Smooth muscle cell (in vitro differentiated cells): Measurements from ENCODE around the gene DLX4. TPM values are rescaled to one million over a fixed set of nuclear protein-coding genes. Genes with fewer than 3 reads are reported as not detected.

ENCODE experiments used
- DNase-seq: peaks from one replicate; lab custom pipeline; 2025; ENCODE audit not compliant: unreplicated experiment; lab: John Stamatoyannopoulos, UW
- H2AFZ ChIP-seq: fragments of 200-600 bp; sonication (generic); 2 replicates; pipeline ENCODE4 v1.6.0; 2016; ENCODE audit warnings: antibody characterized with exemption, low read depth, mild to moderate bottlenecking
- H3F3A ChIP-seq: fragments of 200-600 bp; sonication (generic); 2 replicates; pipeline ENCODE4 v1.6.0; 2017; ENCODE audit warnings: antibody characterized with exemption, low read depth
- H3K27ac ChIP-seq: fragments of 200-600 bp; sonication (generic); 2 replicates; pipeline ENCODE4 v1.5.1; 2016; ENCODE audit warnings: low read depth, mild to moderate bottlenecking
- H3K27me3 ChIP-seq: fragments of 200-600 bp; sonication (generic); 2 replicates; pipeline ENCODE4 v1.6.1; 2016; ENCODE audit warnings: low read depth, mild to moderate bottlenecking
- H3K36me3 ChIP-seq: fragments of 200-600 bp; sonication (generic); 2 replicates; pipeline ENCODE4 v1.5.1; 2016; ENCODE audit warnings: low read depth
- H3K4me1 ChIP-seq: fragments of 200-600 bp; sonication (generic); 2 replicates; pipeline ENCODE4 v1.5.1; 2016; ENCODE audit warnings: low read depth
- H3K4me2 ChIP-seq: fragments of 200-600 bp; sonication (generic); 2 replicates; pipeline ENCODE4 v1.6.0; 2016; ENCODE audit warnings: mild to moderate bottlenecking
- H3K4me3 ChIP-seq: fragments of 200-600 bp; sonication (generic); 2 replicates; pipeline ENCODE4 v1.5.1; 2016; ENCODE audit warnings: mild to moderate bottlenecking
- H3K79me2 ChIP-seq: fragments of 200-600 bp; sonication (generic); 2 replicates; pipeline ENCODE4 v1.6.0; 2016; ENCODE audit warnings: low read depth, mild to moderate bottlenecking
- H3K9ac ChIP-seq: fragments of 200-600 bp; sonication (generic); 2 replicates; pipeline ENCODE4 v1.6.0; 2016; ENCODE audit warnings: low read depth
- H3K9me3 ChIP-seq: fragments of 200-600 bp; sonication (generic); replicated peaks from 2 replicates; pipeline ENCODE4 v1.5.1; 2016; ENCODE audit warnings: low read depth
- H4K20me1 ChIP-seq: fragments of 200-600 bp; sonication (generic); 2 replicates; pipeline ENCODE4 v1.6.0; 2016; ENCODE audit warnings: low read depth
- WGBS: methylation state at CpG from one replicate; pipeline ENCODE4 v1.1.7; 2016; ENCODE audit warnings: low lambda C conversion rate; 5-methylcytosine and 5-hydroxymethylcytosine counted together
- polyA plus RNA-seq: library from polyadenylated mRNA; unstranded; fragments of >200 nt; fragmentation: Nextera tagmentation; extraction: Ambion mirVana; gene quantifications from 2 replicates; pipeline ENCODE4 v1.2.1, GENCODE V29; 2016
- total RNA-seq: library from RNA; depleted of rRNA; stranded (reverse); fragments of >200 nt; gene quantifications from 2 replicates; pipeline ENCODE4 v1.2.3, GENCODE V29; 2014
- TF ChIP-seq, protein P1 (sequence below): fragments of 200-600 bp; sonication (generic); IDR thresholded peaks from 2 replicates; pipeline ENCODE4 v1.5.1; 2017; ENCODE audit warnings: borderline replicate concordance, mild to moderate bottlenecking, antibody characterized with exemption; ENCODE audit not compliant: insufficient read depth, poor library complexity, severe bottlenecking

Gene DLX4
- total and polyA plus RNA-seq, 2 experiments from 2014 or later = 0.19 TPM; not detected in 1

DNA sequence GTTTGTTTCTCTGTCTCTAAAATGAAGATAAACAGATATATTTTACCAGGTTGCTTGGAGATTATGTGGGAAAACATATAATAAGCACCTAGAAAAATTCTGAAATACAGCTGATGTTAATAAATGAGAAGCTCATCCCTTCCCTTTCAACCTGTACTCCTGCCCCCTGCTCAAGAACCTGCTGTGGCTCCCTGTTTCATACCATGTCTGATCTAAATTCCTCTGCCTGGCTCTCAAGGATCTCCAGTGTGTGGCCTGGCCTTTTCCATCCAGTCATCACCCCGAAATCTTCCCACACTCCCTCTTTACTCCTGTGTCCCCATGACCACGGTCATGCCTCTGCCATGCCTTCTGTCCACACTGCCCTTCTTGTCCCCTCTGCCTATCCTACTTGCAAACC, 19.4 kb upstream of the DLX4 start:
- Histone ChIP-seq H3K9me3 (no peaks in the 10 kb centered on the region), H3K4me2 (no peak overlapping the region), H3K36me3 (no peaks in the 10 kb centered on the region), H3K4me3 (no peak overlapping the region), H2AFZ (no peak overlapping the region), H3K4me1 (peaks cover 2% of the 10 kb centered on the region), H3K27me3 (no peaks in the 10 kb centered on the region), H3F3A (peaks cover 5% of the 10 kb centered on the region), H4K20me1 (no peaks in the 10 kb centered on the region), H3K9ac (no peak overlapping the region), H3K27ac (no peak overlapping the region), H3K79me2 (no peaks in the 10 kb centered on the region)
- WGBS = 95% methylated on average over 2 of the region's 2 CpGs
- no peak for DNase-seq
- TF ChIP-seq, protein P1, sequence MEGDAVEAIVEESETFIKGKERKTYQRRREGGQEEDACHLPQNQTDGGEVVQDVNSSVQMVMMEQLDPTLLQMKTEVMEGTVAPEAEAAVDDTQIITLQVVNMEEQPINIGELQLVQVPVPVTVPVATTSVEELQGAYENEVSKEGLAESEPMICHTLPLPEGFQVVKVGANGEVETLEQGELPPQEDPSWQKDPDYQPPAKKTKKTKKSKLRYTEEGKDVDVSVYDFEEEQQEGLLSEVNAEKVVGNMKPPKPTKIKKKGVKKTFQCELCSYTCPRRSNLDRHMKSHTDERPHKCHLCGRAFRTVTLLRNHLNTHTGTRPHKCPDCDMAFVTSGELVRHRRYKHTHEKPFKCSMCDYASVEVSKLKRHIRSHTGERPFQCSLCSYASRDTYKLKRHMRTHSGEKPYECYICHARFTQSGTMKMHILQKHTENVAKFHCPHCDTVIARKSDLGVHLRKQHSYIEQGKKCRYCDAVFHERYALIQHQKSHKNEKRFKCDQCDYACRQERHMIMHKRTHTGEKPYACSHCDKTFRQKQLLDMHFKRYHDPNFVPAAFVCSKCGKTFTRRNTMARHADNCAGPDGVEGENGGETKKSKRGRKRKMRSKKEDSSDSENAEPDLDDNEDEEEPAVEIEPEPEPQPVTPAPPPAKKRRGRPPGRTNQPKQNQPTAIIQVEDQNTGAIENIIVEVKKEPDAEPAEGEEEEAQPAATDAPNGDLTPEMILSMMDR = no peak

- Histone ChIP-seq H3K27ac (no peak overlapping the region), H3K9me3 (no peaks in the 10 kb centered on the region), H4K20me1 (no peaks in the 10 kb centered on the region), H3K4me2 (peak overlapping the region; percentile 6), H3K79me2 (no peaks in the 10 kb centered on the region), H3F3A (peaks cover 5% of the 10 kb centered on the region), H3K9ac (no peak overlapping the region), H2AFZ (no peak overlapping the region), H3K36me3 (no peaks in the 10 kb centered on the region), H3K27me3 (no peaks in the 10 kb centered on the region), H3K4me1 (no peaks in the 10 kb centered on the region), H3K4me3 (no peak overlapping the region)
- DNase-seq = peak; percentile 4
- 65% methylated on average over 14 of the region's 14 CpGs for whole genome bisulfite sequencing
- TF ChIP-seq, protein P1 = no peak
Measured at GRCh38 chr17:49951362-49952082, 17.5 kb upstream of the DLX4 start.

DNA sequence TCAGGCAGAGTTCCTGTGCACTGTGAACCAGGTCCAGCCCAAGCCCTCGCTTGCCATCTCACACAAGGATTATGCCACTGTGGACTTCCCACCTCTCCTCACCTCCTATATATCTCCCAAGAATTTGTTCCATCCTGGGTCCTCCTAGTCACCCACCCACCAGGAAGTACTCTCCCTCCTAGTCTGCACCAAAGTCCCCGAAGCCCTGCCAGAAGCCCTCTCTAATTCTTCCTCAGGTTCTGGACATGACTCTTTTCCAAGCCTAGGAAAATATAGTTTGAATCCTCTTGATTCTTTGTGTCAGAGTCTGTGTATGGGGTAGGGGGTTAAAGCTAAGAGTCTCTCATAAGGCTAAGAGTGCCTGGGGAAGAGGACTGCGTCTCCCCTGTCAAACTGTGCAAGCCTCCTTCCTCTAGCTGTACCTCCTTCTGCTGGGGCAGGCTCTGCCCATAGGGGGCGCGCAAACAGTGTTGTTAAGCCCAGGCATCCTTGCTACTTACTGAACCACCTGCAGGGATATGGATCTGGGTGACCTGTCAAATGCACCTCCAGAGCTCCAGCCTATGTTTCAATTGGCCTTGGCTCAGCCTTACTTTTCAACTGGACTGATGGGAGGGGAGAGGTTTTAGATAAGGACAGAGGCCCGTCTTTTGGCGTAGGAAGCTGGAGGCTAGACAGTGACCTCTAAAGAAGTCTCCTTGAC, 16.6 kb upstream of the DLX4 start:
- peak; percentile 15 for DNase-seq
- no peaks in the 10 kb centered on the region for H3K4me1 ChIP-seq
- H3K9ac ChIP-seq = no peak overlapping the region
- no peak overlapping the region for H3K4me3 ChIP-seq
- no peaks in the 10 kb centered on the region for H3K36me3 ChIP-seq
- H3K27me3 ChIP-seq = no peaks in the 10 kb centered on the region
- TF ChIP-seq, protein P1 = peak; percentile 72
- H4K20me1 ChIP-seq = no peaks in the 10 kb centered on the region
- H3K4me2 ChIP-seq = peak overlapping the region; percentile 59
- no peak overlapping the region for H2AFZ ChIP-seq
- no peaks in the 10 kb centered on the region for H3K9me3 ChIP-seq
- H3K27ac ChIP-seq = no peak overlapping the region
- H3F3A ChIP-seq = peaks cover 5% of the 10 kb centered on the region
- 36% methylated on average over 7 of the region's 7 CpGs for WGBS
- H3K79me2 ChIP-seq = no peaks in the 10 kb centered on the region
